HG02840 (cell line): ENCODE measurements around the gene NDUFA13.

Experiments
- ATAC-seq: cut with Tn5 transposase; IDR thresholded peaks from one replicate; pipeline ENCODE4 v1.9.1; 2021; ENCODE audit warnings: mild to moderate bottlenecking, moderate library complexity, moderate number of reproducible peaks; ENCODE audit not compliant: unreplicated experiment, low FRiP score

Gene NDUFA13

GRCh38 chr19:19488875-19489690 is 26.9 kb upstream of the NDUFA13 start:
- ATAC-seq = peak; percentile 51

GRCh38 chr19:19489804-19490204 is 26.2 kb upstream of the NDUFA13 start:
- ATAC-seq = no peak

- no peak for ATAC-seq
Measured at GRCh38 chr19:19490214-19490968, 25.6 kb upstream of the NDUFA13 start.

GRCh38 chr19:19491321-19492025 is 24.6 kb upstream of the NDUFA13 start:
- ATAC-seq = no peak

- ATAC-seq = no peak
Measured at GRCh38 chr19:19492026-19492610, 23.9 kb upstream of the NDUFA13 start.

GRCh38 chr19:19493841-19494546 is 22.0 kb upstream of the NDUFA13 start:
- no peak for ATAC-seq

GRCh38 chr19:19495614-19496603 is 20.1 kb upstream of the NDUFA13 start:
- no peak for ATAC-seq

GRCh38 chr19:19498255-19498991 is 17.6 kb upstream of the NDUFA13 start:
- ATAC-seq = no peak

GRCh38 chr19:19499272-19499995 is 16.6 kb upstream of the NDUFA13 start:
- no peak for ATAC-seq

- ATAC-seq = no peak
Measured at GRCh38 chr19:19500975-19501644, 14.9 kb upstream of the NDUFA13 start.

- ATAC-seq = no peak
Measured at GRCh38 chr19:19501798-19502197, 14.2 kb upstream of the NDUFA13 start.

- ATAC-seq = no peak
Measured at GRCh38 chr19:19502281-19502680, 13.7 kb upstream of the NDUFA13 start.

GRCh38 chr19:19502808-19503602 is 13.0 kb upstream of the NDUFA13 start:
- ATAC-seq = no peak

- ATAC-seq = no peak
Measured at GRCh38 chr19:19504754-19505668, 11.0 kb upstream of the NDUFA13 start.

- ATAC-seq = no peak
Measured at GRCh38 chr19:19505669-19506326, 10.2 kb upstream of the NDUFA13 start.
